ENCODE measurements around the gene IFI27L1. TPM values are rescaled to one million over a fixed set of nuclear protein-coding genes. Genes with fewer than 3 reads are reported as not detected.

Gene IFI27L1
- total and polyA plus RNA-seq, 2 experiments from 2014 or later = 9.7 to 28.6 TPM

GRCh38 chr14:94115058-94115591 is 34.0 kb downstream of the IFI27L1 start:
- no peak overlapping the region for H3K4me3 Mint-ChIP-seq
- no peak overlapping the region for H3K4me3 ChIP-seq
- peaks cover 1% of the 10 kb centered on the region for H3K27me3 Mint-ChIP-seq (ENCODE audit: insufficient read depth, low read depth, poor library complexity)
- no peak for TF ChIP-seq ZNF114 (CRISPR knock-in tag; IDR thresholded peaks at IDR 0.05)
- no peak for TF ChIP-seq ZNF331 (CRISPR knock-in tag; IDR thresholded peaks at IDR 0.05; ENCODE audit: low read depth)
- no peak for TF ChIP-seq ETS1 (IDR thresholded peaks at IDR 0.05)
- TF ChIP-seq JUNB (IDR thresholded peaks at IDR 0.05; ENCODE audit: unreplicated experiment) = no peak
- no peak for TF ChIP-seq STAT1 (IDR thresholded peaks at IDR 0.05; ENCODE audit: unreplicated experiment)
- TF ChIP-seq CREB1 (CRISPR knock-in tag; IDR thresholded peaks at IDR 0.05; ENCODE audit: low read depth) = no peak
- TF ChIP-seq NANOG (IDR thresholded peaks at IDR 0.05; ENCODE audit: borderline replicate concordance) = no peak
- TF ChIP-seq ZNF462 (CRISPR knock-in tag; IDR thresholded peaks at IDR 0.05) = no peak
- TF ChIP-seq EZH2phosphoT487 (IDR thresholded peaks at IDR 0.05; ENCODE audit: unreplicated experiment) = no peak
- TF ChIP-seq EZH2 (IDR thresholded peaks at IDR 0.05; ENCODE audit: low read depth, unreplicated experiment) = no peak
- TF ChIP-seq REST (IDR thresholded peaks at IDR 0.05; ENCODE audit: unreplicated experiment) = no peak
- no peaks in the 10 kb centered on the region for H3K36me3 Mint-ChIP-seq (ENCODE audit: low read depth)
- ATAC-seq = no peak
- peaks cover 9% of the 10 kb centered on the region; the same call in 2 of the 3 replicates for H3K4me1 Mint-ChIP-seq
- H4K20me1 ChIP-seq (replicated peaks; ENCODE audit: insufficient read depth) = no peaks in the 10 kb centered on the region
- DNase-seq (ENCODE audit: low spot score) = no peak
- no peaks in the 10 kb centered on the region for H3K27me3 ChIP-seq (ENCODE audit: insufficient read depth)
- no peak overlapping the region for H2AFZ ChIP-seq
- no peaks in the 10 kb centered on the region for H3F3A ChIP-seq (replicated peaks; ENCODE audit: low read depth)
- no peaks in the 10 kb centered on the region for H3K79me2 ChIP-seq (replicated peaks; ENCODE audit: insufficient read depth)
- no peak overlapping the region for H3K4me2 ChIP-seq
- H3K4me1 ChIP-seq (ENCODE audit: insufficient read depth) = no peaks in the 10 kb centered on the region
- no peaks in the 10 kb centered on the region for H3K36me3 ChIP-seq (ENCODE audit: insufficient read depth)
- peaks cover 6% of the 10 kb centered on the region; the same call in 2 of the 3 replicates for H3K9me3 Mint-ChIP-seq
- no peak overlapping the region for H3K27ac ChIP-seq (ENCODE audit: low read depth)
- H3K9me2 ChIP-seq (ENCODE audit: insufficient read depth) = no peaks in the 10 kb centered on the region
- H3K27ac Mint-ChIP-seq = no peak overlapping the region

All from GM23338 (cell line).